C4-2B (cell line): ENCODE data around the gene IGLL1.

Experiments used
- ZFX ChIP-seq: fragments of 450-650 bp; IDR thresholded peaks from 2 replicates; pipeline ENCODE4 v1.6.1; 2017
- TF ChIP-seq, protein P1 (sequence below): fragments of 450-650 bp; conservative IDR thresholded peaks from 2 replicates; pipeline ENCODE4 v1.5.1; 2017; ENCODE audit warnings: mild to moderate bottlenecking

DNA sequence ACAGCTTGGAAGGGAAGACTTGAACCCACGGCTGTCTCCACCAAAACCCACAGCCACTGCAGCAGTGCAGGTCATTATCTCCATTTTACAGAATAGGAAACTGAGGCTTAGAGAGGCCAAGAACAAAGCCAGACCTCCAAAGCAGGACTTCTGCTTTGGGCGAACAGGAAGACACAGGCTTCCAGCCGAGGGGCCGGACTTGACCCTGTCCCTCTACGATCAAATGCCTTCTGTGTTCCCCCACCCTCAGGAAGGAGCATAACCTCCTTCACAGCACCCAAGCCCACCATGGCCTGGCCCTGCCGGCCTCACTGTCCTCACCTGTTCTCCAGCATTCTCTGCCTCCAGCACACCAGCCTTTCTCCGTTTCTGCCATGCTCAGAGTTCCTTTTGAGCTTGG lies 15.8 kb downstream of the IGLL1 start:
- TF ChIP-seq, protein P1, sequence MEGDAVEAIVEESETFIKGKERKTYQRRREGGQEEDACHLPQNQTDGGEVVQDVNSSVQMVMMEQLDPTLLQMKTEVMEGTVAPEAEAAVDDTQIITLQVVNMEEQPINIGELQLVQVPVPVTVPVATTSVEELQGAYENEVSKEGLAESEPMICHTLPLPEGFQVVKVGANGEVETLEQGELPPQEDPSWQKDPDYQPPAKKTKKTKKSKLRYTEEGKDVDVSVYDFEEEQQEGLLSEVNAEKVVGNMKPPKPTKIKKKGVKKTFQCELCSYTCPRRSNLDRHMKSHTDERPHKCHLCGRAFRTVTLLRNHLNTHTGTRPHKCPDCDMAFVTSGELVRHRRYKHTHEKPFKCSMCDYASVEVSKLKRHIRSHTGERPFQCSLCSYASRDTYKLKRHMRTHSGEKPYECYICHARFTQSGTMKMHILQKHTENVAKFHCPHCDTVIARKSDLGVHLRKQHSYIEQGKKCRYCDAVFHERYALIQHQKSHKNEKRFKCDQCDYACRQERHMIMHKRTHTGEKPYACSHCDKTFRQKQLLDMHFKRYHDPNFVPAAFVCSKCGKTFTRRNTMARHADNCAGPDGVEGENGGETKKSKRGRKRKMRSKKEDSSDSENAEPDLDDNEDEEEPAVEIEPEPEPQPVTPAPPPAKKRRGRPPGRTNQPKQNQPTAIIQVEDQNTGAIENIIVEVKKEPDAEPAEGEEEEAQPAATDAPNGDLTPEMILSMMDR = no peak
- TF ChIP-seq ZFX = no peak
